ENCODE data around the gene RSKR.
"Not testable (repeated sequence)": the region's sequence is repeated elsewhere in the genome, so short reads cannot be mapped to it uniquely, and the experiment has no call there.

The RSKR gene

DNA sequence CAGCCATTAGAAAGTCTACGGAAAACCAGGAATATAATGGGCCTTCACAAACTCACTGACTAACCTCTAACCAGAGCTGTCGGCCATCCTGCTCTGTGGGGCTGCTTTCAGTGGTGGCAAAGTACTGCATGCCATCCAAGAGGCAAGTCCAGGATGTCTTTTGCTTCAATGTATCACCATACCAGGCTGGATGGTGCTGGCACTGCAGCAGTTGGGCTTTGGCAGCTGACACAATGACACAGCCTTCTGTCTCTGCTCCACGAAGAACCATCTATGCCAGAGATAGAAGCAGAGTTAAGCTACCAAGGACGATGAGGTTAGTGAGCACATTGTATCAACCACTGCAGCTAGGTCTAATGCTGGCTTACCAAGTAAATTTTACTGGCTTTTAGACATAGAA is 9.7 kb upstream of the RSKR start:
- DNase-seq (ENCODE audit: low read depth): no peak

DNA sequence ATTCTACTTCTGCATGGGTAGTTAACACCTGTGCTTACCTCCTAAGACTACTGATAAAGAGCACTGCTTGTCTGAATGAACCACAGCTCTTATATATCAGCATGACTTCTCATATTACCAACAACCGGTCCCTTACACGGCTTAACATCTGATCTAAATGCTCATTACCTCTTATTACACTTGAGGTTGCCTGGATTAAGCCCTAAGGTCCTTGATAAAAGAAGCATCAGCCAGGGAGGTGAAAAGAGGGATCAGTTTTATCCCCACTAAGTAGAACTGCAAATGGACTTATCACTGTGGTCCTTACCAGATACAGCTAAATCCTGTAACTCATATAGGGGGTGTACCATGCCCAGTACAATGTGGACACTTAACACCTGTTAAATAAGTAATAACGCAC is 8.2 kb upstream of the RSKR start:
- no peak for DNase-seq (ENCODE audit: low read depth)

DNA sequence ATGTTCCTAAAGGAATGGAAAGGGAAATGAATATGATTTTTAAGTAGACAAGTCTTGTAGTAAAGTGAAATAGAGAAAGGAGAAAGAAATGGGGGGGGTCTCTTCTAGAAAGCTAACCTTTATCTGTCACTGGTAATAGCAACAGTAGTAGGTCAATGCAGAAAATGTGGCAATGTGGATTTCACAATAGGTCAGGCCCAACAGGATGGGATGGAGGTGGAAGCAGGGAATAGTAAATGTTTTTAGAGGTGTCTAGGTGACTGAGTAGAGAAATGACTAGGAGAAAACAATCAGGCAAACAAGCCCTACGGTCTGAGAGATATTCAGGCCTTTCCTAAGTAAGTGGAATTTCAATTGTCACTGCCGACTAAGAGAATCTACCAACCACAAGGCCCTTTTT is 6.0 kb upstream of the RSKR start:
- DNase-seq (ENCODE audit: low read depth): no peak

DNA sequence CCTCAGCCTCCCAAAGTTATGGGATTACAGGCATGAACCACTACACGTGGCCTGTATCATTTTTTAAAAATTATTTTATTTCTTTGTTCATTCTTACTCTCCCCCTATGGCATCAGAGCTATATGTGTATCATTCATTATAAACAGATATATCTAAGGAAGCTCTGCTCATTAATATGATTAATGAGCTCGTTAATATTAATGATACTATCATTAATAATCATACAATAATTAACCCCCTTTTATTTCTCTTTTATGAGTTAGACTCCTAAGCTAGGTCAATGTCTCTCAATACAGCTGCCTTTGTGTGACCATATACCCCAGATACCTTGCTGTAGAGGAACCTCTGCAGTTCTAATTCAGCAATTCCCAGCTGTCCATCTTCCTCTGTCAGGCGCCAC is 4.5 kb upstream of the RSKR start:
- no peak for DNase-seq (ENCODE audit: low read depth)

DNA sequence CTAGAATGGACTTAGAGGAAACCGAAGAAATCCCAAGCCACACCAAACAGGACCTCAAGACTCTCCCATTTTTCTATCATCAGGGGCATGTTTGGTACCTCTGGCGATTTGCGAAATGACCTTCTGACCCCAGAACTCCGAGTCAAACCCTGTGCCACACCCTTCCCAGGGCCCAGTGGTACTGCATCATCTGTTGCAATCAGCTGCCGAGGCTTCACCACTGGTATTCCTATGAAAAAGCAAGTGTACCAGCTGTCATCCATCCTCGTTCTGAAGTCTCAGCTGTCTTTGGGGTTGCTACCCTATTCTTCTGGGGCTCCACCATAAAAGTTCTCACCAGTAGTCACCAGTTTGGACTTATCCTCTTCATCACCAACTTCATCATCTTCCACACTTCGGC is 2.3 kb upstream of the RSKR start:
- DNase-seq (ENCODE audit: low read depth): no peak

DNA sequence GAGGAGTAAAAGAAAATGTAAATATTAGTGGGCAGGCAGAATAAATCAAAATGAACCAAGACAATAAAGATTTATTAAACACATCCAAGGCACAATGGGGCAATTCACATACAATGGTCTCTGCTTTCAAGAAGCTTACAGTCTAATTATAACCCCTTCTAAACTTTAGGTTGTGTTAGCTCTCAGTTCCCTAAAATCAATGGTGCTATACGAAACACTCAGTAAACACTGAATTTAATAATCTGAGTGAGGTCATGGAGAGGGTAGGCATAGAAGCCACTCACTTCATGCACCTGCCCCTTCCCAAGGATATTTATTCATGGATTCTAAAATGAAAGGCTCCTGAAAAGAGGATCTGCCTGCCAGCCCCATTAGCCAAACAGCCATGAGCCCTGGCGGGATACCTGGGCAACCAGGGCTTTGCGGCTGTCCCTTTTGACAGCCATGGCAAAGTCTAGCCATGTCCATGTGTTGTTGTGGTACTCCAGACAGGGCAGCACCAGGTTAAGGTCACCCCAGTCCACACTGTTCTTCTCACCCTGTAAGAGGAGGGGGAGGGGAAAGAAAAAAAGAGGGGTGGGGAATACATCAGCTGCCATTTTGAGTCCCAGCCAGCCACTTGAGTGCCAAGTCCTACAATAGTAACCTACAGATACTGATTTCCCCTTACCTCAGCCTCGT is 1.4 kb upstream of the RSKR start:
- no peak for DNase-seq (ENCODE audit: low read depth)

DNA sequence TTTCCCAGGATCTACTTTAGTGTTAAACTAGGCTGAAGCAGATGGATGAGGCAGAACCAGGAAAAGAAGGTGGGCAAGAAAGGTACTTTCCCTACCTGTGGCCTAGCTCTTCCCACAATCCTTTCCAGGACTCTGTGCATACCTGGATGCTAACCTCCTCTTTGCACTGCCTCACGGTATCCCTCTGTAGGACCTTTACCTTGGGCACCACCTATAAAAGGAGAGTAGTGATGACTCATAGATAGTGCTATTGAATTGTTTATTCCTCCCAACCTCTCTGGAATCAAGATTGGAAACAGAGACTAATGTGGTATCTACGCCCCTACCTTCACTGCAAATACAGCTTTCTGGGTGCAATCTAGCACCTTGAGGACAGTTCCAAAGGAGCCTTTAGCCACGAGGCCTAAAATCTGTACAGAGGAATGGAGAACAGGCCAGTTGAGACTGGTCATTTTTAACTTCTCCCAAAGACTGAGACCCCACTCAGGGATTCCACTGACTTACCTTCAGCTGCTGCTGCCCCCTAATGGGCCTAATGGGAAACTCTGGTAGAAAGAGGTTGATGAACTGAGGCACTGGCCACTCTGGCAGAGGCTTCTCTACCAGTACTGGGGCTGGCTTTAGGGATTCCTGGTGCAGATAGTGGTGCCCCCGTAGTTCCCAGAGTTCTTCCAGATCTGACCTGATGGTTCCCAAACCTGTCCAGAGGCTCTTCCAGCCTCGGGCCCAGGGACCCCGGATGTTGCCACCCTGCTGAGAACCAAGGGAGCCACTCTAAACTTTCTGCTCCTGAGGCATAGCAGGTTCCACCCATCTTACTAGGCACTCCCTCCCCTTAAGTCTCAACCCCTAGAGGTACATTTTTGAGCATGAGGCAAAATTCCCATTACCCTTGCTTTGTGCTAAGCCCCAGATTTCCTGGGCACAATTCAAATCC is 781 bp downstream of the RSKR start:
- DNase-seq (ENCODE audit: low read depth): no peak

DNA sequence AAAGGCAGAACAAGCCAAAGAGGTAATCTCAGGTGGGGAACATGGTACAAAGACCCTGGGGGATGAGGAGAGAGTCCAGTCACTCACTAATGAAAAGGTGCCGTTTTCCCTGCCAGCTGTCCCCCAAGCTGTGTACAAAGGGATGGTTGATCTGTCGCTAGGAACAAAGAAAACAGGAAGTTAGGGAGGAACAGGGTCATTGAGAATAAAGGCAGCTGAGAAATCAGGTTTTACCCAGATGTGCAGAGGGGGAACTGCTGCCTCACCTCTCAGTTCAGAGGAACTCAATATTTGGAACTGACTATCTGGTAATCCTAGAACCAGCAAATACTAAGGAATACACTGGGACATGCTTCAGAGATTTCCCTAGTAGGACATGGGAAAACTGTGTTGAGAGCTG is 1.5 kb downstream of the RSKR start:
- no peak for DNase-seq (ENCODE audit: low read depth)

DNA sequence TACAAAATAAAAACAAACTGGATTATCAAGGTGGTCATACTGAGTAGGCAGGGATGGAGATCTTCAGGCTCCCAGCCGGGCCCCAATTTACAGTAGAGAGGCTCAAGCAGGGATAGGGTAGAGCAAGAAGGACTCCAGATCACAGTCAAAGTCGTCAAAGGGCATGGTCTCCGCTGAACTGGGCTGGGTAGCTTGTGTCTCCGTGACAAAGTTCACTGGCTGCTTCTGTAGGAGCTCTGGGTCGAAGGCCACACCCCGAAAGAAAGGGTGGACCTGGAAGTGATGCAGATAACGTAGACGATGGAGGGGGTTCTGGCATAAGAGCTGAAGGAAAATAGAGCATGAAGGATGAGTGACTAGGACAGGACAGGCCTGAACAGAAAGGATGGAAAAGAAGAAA is 3.6 kb downstream of the RSKR start:
- no peak for DNase-seq (ENCODE audit: low read depth)

DNA sequence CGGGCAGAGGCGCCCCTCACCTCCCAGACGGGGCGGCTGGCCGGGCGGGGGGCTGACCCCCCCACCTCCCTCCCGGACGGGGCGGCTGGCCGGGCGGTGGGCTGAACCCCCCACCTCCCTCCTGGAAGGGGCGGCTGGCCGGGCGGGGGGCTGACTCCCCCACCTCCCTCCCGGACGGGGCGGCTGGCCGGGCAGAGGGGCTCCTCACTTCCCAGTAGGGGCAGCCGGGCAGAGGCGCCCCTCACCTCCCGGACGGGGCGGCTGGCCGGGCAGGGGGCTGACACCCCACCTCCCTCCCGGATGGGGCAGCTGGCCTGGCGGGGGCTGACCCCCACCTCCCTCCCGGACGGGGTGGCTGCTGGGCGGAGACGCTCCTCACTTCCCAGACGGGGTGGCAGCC is 10.0 kb downstream of the RSKR start:
- not testable (repeated sequence) for DNase-seq (ENCODE audit: low read depth)

DNA sequence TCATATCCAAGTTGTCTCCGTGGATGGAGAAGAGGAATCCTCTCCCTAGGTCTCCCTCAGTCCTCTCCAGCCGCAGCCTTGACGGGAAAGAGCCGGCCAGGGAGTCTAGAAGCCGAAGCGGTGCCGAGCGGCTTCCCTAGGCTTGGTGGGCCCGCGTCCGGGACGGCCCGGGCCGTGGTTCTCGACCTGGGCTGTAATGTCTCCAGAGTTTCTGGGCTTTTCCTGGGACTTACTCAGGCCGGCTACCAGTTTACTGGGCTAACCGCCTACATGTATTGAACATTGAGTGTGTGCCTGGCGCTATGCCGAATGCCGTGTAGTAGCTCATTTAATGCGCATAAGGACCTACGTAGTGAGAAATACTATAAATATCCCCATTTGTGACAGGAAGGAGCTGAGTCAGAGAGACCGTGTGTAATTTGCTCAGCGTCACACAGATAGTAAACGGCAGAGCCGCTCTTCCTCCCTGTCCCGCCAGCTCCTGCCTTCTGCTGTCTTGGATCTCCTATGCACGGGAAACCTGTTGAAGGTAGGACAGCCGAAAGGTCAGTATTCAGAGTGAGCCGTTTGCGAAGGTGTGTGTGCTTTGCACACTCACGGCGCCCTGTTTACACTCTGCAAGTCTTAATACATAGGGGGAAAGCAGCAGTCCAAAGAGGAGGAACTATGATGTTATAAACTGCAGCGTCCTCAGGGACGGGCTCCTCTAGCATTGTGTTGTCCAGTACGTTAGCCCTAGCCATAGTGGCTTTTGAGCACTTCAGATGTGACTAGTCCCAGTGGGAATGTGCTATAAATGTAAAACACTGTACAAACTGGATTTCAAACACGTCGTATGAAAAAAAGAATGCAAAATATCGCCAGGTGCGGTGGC is 14.4 kb downstream of the RSKR start:
- DNase-seq (ENCODE audit: low read depth): peak; percentile 45

DNA sequence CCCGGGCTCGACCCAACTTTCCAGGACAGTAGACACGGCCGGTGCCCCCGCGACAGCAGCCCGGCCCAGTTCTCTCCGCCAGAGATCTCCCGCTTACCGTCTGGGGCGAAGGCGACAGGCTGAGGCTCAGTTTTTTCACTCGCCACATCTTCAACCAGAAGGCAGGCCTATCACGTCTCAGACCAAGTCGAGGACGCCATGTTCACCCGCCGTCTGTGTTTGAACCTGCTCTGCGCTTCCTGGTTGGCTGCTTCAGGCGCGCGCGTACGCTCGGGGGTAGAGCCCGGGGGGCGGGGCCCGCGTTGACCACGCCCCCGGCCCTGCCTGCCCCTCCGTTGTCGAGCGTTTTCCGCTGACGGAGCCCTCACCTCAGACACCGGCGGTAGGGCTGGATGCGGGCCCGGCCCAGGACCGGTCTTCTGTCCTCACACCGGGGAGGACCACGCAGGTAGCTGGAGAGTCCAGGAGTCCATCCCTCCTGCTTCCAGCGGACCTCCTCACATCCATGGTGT is 15.1 kb downstream of the RSKR start, which contains the start of gene SPAG5:
Gene SPAG5, minus strand, starts transcription at position 227 of the 512 bp plus-strand sequence. Its CDS starts 79 bp downstream, at position 148.
- DNase-seq (ENCODE audit: low read depth): peak; percentile 89

DNA sequence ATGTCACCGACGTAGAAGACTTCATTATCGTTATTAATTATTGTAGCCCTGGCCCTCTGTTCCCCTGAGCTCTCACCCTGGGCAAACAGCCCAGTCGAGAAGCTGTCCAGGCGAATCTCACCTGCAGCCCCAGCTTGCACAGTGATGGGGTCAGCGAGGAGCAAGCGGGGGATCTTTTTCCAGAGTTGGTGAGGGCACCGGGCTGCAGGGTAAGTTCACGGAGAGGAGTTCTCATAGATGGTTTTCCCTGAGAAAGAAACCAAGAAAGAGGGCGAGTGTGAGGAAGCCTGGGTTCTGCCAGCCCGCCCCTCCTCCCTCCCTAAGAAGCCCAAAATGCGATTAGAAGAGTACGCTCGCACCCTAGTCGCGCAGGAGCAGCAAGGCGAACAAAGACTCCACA is 15.6 kb downstream of the RSKR start:
- DNase-seq (ENCODE audit: low read depth): no peak

DNA sequence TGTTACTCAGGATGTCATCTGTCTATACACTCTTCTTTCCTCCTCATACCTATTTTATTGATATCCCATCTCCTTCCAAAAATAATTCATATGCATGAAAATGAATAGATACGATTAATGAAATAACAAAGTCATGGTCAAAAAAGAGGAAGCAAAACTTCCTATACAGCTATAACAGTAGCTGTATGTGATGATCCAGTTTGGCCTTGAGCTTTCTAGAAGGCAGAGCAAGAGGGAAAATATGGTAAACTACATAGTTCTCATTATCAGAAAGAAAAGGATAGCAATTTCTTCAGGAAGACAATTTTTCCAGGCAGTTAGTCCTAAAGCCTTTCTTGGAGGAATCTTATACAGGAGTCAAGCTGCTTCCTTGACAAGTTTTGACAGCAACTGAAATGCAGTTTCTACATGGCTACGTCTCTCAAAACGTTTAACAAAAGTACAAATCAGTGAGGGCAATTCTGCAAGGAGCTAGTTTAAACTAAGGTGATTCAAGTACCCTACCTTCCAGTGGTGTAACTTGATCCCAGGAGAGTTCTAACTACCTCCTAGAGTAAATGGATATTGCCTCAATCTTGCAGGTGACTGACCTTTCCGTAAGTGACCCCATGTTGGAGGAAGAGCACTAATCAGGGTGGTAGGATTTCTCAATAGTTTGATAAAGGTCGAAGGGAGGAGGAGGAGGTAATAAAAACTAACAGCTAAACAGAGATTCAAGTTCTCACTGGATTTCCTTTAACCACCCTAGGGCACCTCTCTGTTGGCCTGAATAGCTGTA is 16.2 kb downstream of the RSKR start:
- DNase-seq (ENCODE audit: low read depth): no peak

DNA sequence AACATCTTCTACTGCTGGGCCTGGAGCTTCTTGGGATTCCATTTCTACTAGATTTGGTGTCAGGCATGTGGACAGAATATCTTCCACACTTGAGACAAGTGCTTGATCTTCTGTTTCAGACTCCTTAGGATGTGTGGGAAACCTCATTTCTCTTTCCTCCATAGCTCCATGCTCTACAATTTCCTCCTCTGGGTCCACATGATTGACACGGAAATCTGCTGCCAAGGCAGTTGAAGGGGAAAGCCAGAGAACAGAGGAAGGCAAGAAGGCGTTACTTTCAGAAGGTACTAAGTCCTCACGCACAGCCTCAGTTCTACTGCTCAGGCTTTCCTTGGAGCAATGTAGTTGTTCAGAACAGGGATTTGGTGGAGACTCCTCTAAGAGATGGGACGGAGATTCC is 21.7 kb downstream of the RSKR start:
- DNase-seq (ENCODE audit: low read depth): no peak

DNA sequence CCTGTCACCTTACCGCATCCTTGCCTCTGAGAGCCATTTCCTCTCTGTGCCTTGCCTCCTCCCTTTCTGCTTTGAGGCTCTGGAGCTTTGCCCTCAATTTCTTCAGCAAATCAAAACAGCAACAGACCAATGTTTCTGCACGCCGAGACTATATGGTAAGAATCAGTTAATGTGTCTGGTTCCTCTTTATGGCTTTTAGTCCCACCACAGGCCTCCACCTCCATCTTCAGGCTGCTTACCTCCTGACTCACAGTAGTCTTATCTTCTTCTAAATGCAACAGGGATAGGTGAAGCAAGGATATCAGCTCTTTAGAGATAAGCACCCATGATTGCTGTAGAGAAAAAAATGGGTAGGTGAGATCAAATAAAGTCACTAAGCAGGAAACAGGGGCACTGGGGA is 28.1 kb downstream of the RSKR start:
- DNase-seq (ENCODE audit: low read depth): no peak

DNA sequence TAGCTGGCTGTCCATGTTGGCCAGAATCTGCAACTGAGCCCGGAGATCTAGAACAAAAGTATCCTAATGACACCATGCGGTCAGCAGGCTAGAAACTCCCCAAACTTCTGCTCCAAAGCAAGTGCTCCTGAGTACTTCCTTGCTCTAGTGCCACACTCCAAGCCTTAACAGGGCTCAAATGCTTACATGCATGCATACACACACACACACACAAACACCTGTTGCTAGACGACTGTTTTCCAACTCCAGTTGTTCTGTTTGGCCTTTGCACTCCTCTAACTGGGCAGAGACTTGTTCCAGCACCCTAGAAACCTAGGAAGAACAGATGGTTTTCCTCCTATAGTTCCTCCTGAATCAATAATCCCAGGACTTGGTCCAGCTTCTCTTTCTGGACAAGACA is 29.6 kb downstream of the RSKR start:
- DNase-seq (ENCODE audit: low read depth): no peak

DNA sequence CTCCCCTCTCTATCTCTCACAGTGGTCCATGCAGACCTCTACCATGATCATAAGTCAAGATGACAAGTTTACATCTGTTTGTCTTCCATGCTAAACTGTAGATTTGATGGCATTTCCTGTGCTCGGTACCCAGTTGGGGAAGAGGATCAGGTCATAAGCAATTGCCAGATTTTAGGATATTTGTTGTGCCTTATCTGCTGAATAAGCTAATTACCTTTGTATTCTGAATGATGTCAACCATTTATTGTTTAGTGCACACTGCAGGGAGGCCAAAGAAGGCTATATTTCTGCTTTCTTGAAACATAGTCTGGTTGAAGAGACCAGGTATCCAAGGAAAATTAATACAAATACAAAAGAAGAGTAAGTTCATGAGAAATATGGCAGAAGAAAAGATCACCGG is 31.5 kb downstream of the RSKR start:
- DNase-seq (ENCODE audit: low read depth): no peak

DNA sequence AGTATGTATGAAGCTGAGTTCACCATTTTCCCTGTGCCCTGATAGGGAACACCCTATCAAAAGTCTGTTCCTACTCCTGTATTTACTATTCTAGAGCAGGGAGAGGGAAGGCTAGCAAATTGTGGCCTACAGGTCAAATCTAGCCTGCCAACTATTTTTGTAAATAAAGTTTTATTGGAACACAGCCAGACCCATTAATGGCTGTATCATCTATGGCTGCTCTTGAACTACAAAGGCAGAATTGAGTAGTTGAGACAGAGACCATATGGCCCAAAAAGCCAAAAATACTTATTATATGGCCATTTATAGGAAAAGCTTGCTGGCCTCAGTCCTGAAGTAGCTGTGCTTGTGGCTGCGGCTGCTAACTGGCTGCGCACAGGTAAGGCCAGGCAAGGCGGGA is 33.0 kb downstream of the RSKR start:
- DNase-seq (ENCODE audit: low read depth): no peak

DNA sequence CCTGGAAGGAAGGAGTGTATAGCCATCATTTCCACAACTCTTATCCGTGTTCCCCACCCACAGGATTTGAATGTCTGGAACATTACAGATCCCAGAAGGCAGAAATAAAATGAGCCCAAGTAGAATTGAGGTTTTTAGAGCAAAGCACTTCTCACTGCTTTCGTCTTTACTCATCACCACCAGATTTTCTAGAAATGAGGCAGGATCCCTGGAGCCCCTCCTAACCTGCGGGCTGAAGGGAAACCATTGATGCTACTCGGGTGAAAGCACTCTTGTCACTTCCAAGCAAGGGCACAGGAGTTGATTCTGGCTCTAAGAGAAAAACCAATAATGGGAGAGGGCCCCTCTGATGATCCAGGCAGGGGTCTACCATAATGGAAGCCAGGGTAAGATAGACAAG is 34.5 kb downstream of the RSKR start:
- DNase-seq (ENCODE audit: low read depth): no peak

All from T-helper 22 cell (primary cell).